ENCODE measurements around the gene LINC01488.

The LINC01488 gene

DNA sequence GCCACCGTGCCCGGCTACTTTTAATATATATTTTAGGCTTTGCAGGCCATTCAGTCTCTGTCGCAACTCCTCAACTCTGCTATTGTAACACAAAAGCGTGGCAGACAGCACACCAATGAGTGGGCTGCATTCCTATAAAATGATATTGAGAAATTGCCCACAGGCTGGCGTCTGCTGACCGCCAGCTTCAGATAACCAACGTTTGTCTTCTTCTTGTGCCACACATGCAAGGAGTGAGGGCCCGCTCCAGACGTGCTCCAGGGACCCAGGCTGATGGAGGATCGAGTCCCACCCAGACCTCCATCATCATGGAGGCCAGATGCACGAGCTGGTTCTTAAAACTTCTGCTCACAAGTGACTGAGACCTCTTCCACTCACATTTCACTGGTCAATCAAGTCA, 35.4 kb upstream of the LINC01488 start:
- H3K27me3 ChIP-seq (ENCODE audit: insufficient read depth, insufficient read length): no peaks in the 10 kb centered on the region
- no peak overlapping the region for H3K9ac ChIP-seq (ENCODE audit: insufficient read length, low read depth)
- no peaks in the 10 kb centered on the region for H3K36me3 ChIP-seq (ENCODE audit: insufficient read depth, insufficient read length, low read length)
- no peaks in the 10 kb centered on the region for H3K9me3 ChIP-seq (ENCODE audit: insufficient read depth, low read length)
- H3K4me3 ChIP-seq (ENCODE audit: insufficient read length, low read depth): no peak overlapping the region
- peaks cover 20% of the 10 kb centered on the region for H3K4me1 ChIP-seq (ENCODE audit: insufficient read depth, insufficient read length)
- no peak for DNase-seq (ENCODE audit: low read depth, low spot score)
- TF ChIP-seq SUZ12 (IDR thresholded peaks at IDR 0.05; ENCODE audit: extremely low read depth, insufficient read depth, insufficient read length) (no peak), ZNF274 (IDR thresholded peaks at IDR 0.05; ENCODE audit: low read depth, low read length) (no peak), YY1 (IDR thresholded peaks at IDR 0.05; ENCODE audit: insufficient read depth, insufficient read length) (no peak)

DNA sequence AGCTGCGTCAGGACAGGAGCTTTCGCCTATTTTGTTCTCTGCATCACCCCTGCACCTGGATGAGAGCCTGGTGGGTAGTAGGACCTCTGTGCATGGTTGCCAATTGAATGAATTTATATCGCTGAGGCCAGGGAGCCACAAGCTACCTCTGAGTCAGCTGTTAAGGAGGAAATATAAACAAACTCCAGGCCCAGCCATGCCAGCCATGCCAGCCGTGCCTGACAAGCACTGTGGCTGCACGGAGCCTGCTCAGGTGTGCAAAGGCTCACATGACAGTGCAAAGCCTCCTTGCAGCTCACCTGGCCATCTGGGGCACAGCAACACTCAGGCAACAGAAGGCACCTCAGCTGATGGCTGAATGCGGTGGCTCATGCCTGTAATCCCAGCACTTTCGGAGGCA, 33.7 kb upstream of the LINC01488 start:
- no peak for DNase-seq (ENCODE audit: low read depth, low spot score)
- H3K4me3 ChIP-seq (ENCODE audit: insufficient read length, low read depth): no peak overlapping the region
- peaks cover 18% of the 10 kb centered on the region for H3K4me1 ChIP-seq (ENCODE audit: insufficient read depth, insufficient read length)
- no peaks in the 10 kb centered on the region for H3K36me3 ChIP-seq (ENCODE audit: insufficient read depth, insufficient read length, low read length)
- TF ChIP-seq ZNF274 (IDR thresholded peaks at IDR 0.05; ENCODE audit: low read depth, low read length) (no peak), YY1 (IDR thresholded peaks at IDR 0.05; ENCODE audit: insufficient read depth, insufficient read length) (no peak), SUZ12 (IDR thresholded peaks at IDR 0.05; ENCODE audit: extremely low read depth, insufficient read depth, insufficient read length) (no peak)
- H3K9ac ChIP-seq (ENCODE audit: insufficient read length, low read depth): no peak overlapping the region
- no peaks in the 10 kb centered on the region for H3K9me3 ChIP-seq (ENCODE audit: insufficient read depth, low read length)
- no peaks in the 10 kb centered on the region for H3K27me3 ChIP-seq (ENCODE audit: insufficient read depth, insufficient read length)

GRCh38 chr11:69448471-69449284, 32.8 kb upstream of the LINC01488 start:
- peaks cover 17% of the 10 kb centered on the region for H3K4me1 ChIP-seq (ENCODE audit: insufficient read depth, insufficient read length)
- H3K9ac ChIP-seq (ENCODE audit: insufficient read length, low read depth): no peak overlapping the region

GRCh38 chr11:69449320-69450063, 32.0 kb upstream of the LINC01488 start:
- Histone ChIP-seq H3K4me3 (ENCODE audit: insufficient read length, low read depth) (no peak overlapping the region), H3K4me1 (ENCODE audit: insufficient read depth, insufficient read length) (peaks cover 12% of the 10 kb centered on the region), H3K9me3 (ENCODE audit: insufficient read depth, low read length) (no peaks in the 10 kb centered on the region), H3K36me3 (ENCODE audit: insufficient read depth, insufficient read length, low read length) (no peaks in the 10 kb centered on the region), H3K27me3 (ENCODE audit: insufficient read depth, insufficient read length) (no peaks in the 10 kb centered on the region), H3K9ac (ENCODE audit: insufficient read length, low read depth) (no peak overlapping the region)
- no peak for TF ChIP-seq ZNF274 (IDR thresholded peaks at IDR 0.05; ENCODE audit: low read depth, low read length)
- no peak for TF ChIP-seq YY1 (IDR thresholded peaks at IDR 0.05; ENCODE audit: insufficient read depth, insufficient read length)
- TF ChIP-seq SUZ12 (IDR thresholded peaks at IDR 0.05; ENCODE audit: extremely low read depth, insufficient read depth, insufficient read length): no peak
- DNase-seq (ENCODE audit: low read depth, low spot score): no peak

More at GRCh38 chr11:69448471-69449284, 32.8 kb upstream of the LINC01488 start:
- H3K27me3 ChIP-seq (ENCODE audit: insufficient read depth, insufficient read length): no peaks in the 10 kb centered on the region
- no peaks in the 10 kb centered on the region for H3K36me3 ChIP-seq (ENCODE audit: insufficient read depth, insufficient read length, low read length)
- TF ChIP-seq ZNF274 (IDR thresholded peaks at IDR 0.05; ENCODE audit: low read depth, low read length): no peak
- no peak for TF ChIP-seq YY1 (IDR thresholded peaks at IDR 0.05; ENCODE audit: insufficient read depth, insufficient read length)
- no peak for TF ChIP-seq SUZ12 (IDR thresholded peaks at IDR 0.05; ENCODE audit: extremely low read depth, insufficient read depth, insufficient read length)
- no peaks in the 10 kb centered on the region for H3K9me3 ChIP-seq (ENCODE audit: insufficient read depth, low read length)
- no peak for DNase-seq (ENCODE audit: low read depth, low spot score)
- H3K4me3 ChIP-seq (ENCODE audit: insufficient read length, low read depth): no peak overlapping the region

DNA sequence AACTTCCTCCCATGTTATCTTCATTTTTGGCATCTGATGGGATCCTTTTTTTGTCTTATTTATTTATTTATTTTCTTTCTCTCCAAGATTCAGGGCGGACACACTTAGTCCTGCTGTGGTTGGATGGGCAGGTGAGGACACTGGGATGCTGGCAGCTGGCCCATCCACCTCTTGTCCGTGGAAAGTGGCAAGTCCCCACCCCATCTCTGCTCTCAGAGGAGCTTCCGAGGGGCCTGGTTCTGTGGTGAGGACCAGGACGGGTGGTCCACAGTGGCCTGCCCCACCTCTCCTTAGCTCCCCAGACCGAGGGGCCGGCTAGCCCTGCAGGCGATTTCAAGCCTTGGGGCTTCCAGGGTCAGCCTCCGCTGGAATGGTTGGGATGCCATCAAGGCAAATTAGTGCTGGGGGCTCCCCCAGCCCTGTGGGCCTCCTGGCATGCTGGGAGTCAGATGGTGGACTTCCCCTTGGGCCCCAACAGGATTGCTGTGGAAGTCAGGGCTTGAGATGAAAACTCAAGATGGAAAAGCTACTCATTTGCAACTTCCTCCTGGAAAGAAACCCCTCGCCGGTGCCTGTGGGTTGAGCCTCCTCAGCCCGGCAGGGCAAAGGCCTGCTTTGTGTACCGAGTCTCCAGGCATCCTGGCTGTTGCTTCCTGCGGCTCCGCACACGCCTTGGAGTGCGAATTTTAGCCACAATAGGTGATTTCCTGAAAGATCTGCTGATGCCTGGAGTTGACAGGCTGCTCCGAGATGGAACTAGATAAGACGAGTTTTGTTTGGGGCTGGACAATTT, 31.2 kb upstream of the LINC01488 start:
- Histone ChIP-seq H3K27me3 (ENCODE audit: insufficient read depth, insufficient read length) (no peaks in the 10 kb centered on the region), H3K4me1 (ENCODE audit: insufficient read depth, insufficient read length) (peaks cover 7% of the 10 kb centered on the region), H3K9ac (ENCODE audit: insufficient read length, low read depth) (no peak overlapping the region), H3K9me3 (ENCODE audit: insufficient read depth, low read length) (no peaks in the 10 kb centered on the region), H3K4me3 (ENCODE audit: insufficient read length, low read depth) (no peak overlapping the region), H3K36me3 (ENCODE audit: insufficient read depth, insufficient read length, low read length) (no peaks in the 10 kb centered on the region)
- no peak for TF ChIP-seq YY1 (IDR thresholded peaks at IDR 0.05; ENCODE audit: insufficient read depth, insufficient read length)
- TF ChIP-seq SUZ12 (IDR thresholded peaks at IDR 0.05; ENCODE audit: extremely low read depth, insufficient read depth, insufficient read length): no peak
- no peak for TF ChIP-seq ZNF274 (IDR thresholded peaks at IDR 0.05; ENCODE audit: low read depth, low read length)
- DNase-seq (ENCODE audit: low read depth, low spot score): no peak

GRCh38 chr11:69450857-69451220, 30.6 kb upstream of the LINC01488 start:
- Histone ChIP-seq H3K4me3 (ENCODE audit: insufficient read length, low read depth) (no peak overlapping the region), H3K9me3 (ENCODE audit: insufficient read depth, low read length) (no peaks in the 10 kb centered on the region), H3K4me1 (ENCODE audit: insufficient read depth, insufficient read length) (peaks cover 7% of the 10 kb centered on the region), H3K36me3 (ENCODE audit: insufficient read depth, insufficient read length, low read length) (no peaks in the 10 kb centered on the region), H3K27me3 (ENCODE audit: insufficient read depth, insufficient read length) (no peaks in the 10 kb centered on the region), H3K9ac (ENCODE audit: insufficient read length, low read depth) (no peak overlapping the region)
- DNase-seq (ENCODE audit: low read depth, low spot score): no peak
- TF ChIP-seq YY1 (IDR thresholded peaks at IDR 0.05; ENCODE audit: insufficient read depth, insufficient read length) (no peak), ZNF274 (IDR thresholded peaks at IDR 0.05; ENCODE audit: low read depth, low read length) (no peak), SUZ12 (IDR thresholded peaks at IDR 0.05; ENCODE audit: extremely low read depth, insufficient read depth, insufficient read length) (no peak)
